Testis (tissue), 2 donors: ENCODE results near the gene OTOG.

Source experiments
- POLR2A ChIP-seq: fragments of 450-650 bp; IDR thresholded peaks from one replicate; pipeline ENCODE4 v1.6.1; 2017; ENCODE audit warnings: antibody characterized with exemption, mild to moderate bottlenecking, moderate library complexity
- TF ChIP-seq, protein P1 (sequence below), 3 experiments: fragments of 450-650 bp in 2 of 3; fragments of 200-600 bp in 1 of 3; sonication (generic) in 1 of 3; IDR thresholded peaks; one replicate each; pipeline ENCODE4 v1.5.1; 2016 to 2019; ENCODE audit warnings: antibody characterized with exemption in 3 of 3, mild to moderate bottlenecking in 2 of 3, moderate library complexity in 1 of 3

DNA sequence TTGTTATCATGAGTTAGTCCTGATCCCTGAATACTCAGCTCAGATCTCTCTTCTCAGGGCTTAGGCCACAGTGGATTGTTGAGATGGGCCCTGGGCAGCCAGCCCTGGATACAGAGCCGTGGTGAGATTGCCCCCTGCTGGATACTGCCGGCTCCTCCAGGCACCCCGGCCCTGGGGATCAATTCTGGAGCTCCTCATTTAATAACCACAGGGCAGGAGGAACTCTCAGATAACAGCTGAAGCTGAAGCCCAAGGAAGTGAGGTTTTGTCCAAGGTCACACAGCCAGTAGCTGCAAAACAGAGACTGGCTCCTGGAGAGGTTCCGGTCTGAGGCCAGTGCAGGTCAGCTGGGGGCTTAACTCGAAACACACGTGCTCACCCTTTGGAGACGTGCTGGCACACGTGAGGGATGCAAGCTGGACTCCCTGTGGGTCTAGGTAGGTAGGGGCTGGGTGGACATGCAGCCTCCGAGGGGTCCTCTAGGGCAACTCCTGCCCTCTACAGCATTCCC lies 18.8 kb upstream of the OTOG start:
- TF ChIP-seq, protein P1, sequence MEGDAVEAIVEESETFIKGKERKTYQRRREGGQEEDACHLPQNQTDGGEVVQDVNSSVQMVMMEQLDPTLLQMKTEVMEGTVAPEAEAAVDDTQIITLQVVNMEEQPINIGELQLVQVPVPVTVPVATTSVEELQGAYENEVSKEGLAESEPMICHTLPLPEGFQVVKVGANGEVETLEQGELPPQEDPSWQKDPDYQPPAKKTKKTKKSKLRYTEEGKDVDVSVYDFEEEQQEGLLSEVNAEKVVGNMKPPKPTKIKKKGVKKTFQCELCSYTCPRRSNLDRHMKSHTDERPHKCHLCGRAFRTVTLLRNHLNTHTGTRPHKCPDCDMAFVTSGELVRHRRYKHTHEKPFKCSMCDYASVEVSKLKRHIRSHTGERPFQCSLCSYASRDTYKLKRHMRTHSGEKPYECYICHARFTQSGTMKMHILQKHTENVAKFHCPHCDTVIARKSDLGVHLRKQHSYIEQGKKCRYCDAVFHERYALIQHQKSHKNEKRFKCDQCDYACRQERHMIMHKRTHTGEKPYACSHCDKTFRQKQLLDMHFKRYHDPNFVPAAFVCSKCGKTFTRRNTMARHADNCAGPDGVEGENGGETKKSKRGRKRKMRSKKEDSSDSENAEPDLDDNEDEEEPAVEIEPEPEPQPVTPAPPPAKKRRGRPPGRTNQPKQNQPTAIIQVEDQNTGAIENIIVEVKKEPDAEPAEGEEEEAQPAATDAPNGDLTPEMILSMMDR (IDR thresholded peaks at IDR 0.05) = peak; percentile 44 to 72 (median 60)
- no peak for TF ChIP-seq POLR2A
